OCI-LY3 (cell line): ENCODE measurements around the gene BIRC7.
A peak's percentile ranks its signal among the peaks of the same experiment; 100 is the strongest.

Experiments
- H2AFZ ChIP-seq: fragments of 200-600, 300-600 bp; shearing (Covaris generic); 2 replicates; pipeline ENCODE4 v1.6.0; 2014; ENCODE audit warnings: antibody characterized with exemption, low read depth, low read length
- H3K27ac ChIP-seq: fragments of 200-600, 300-600 bp; sonication (generic); 2 replicates; pipeline ENCODE4 v1.5.1; 2014; ENCODE audit warnings: mild to moderate bottlenecking, low read length, moderate library complexity, mixed read lengths
- H3K27me3 ChIP-seq: fragments of 200-600, 300-600 bp; sonication (generic); 2 replicates; pipeline ENCODE4 v1.6.1; 2014; ENCODE audit warnings: low read depth, low read length, mixed read lengths
- H3K36me3 ChIP-seq: fragments of 200-600, 300-600 bp; sonication (generic); replicated peaks from 2 replicates; pipeline ENCODE3; 2014; ENCODE audit warnings: low read depth, low read length, mixed read lengths
- H3K4me1 ChIP-seq: fragments of 300-600, 200-600 bp; sonication (generic); 2 replicates; pipeline ENCODE4 v1.6.1; 2014; ENCODE audit warnings: low read length, mixed read lengths
- H3K4me2 ChIP-seq: fragments of 200-600, 300-600 bp; sonication (generic); 2 replicates; pipeline ENCODE4 v1.6.1; 2014; ENCODE audit warnings: low read length, mixed read lengths
- H3K4me3 ChIP-seq: fragments of 300-600, 200-600 bp; sonication (generic); 2 replicates; pipeline ENCODE4 v1.5.1; 2014; ENCODE audit warnings: antibody characterized with exemption, mild to moderate bottlenecking, low read length, moderate library complexity
- H3K79me2 ChIP-seq: fragments of 300-600, 200-600 bp; shearing (Covaris generic); 2 replicates; pipeline ENCODE4 v1.6.1; 2014; ENCODE audit warnings: mild to moderate bottlenecking, low read length, mixed read lengths
- H3K9ac ChIP-seq: fragments of 300-600, 200-600 bp; shearing (Covaris generic); 2 replicates; pipeline ENCODE4 v1.6.0; 2014; ENCODE audit warnings: mild to moderate bottlenecking, low read length, moderate library complexity
- H3K9me3 ChIP-seq: fragments of 200-600, 300-600 bp; shearing (Covaris generic); 2 replicates; pipeline ENCODE4 v1.6.1; 2014; ENCODE audit warnings: low read length, mixed read lengths; ENCODE audit not compliant: insufficient read depth
- H4K20me1 ChIP-seq: fragments of 200-600, 300-600 bp; sonication (generic); 2 replicates; pipeline ENCODE4 v1.6.1; 2016; ENCODE audit warnings: low read length, mixed read lengths; ENCODE audit not compliant: insufficient read depth
- CTCF ChIP-seq: fragments of 200-600, 300-600 bp; sonication (generic); IDR thresholded peaks from 2 replicates; pipeline ENCODE4 v1.5.1; 2014; ENCODE audit warnings: antibody characterized with exemption, low read length, low read depth
- EZH2phosphoT487 ChIP-seq: fragments of 200-600 bp; shearing (Covaris generic); IDR thresholded peaks from 2 replicates; pipeline ENCODE4 v1.6.1; 2018; ENCODE audit warnings: antibody characterized with exemption, mixed run types, low read depth

BIRC7 gene

GRCh38 chr20:63235399-63235983, at the start of gene BIRC7:
TSS of gene BIRC7 (plus strand) at chr20:63235905. CDS start at chr20:63236097, 192 bp downstream.
- no peak within 1 kb of the TSS for H2AFZ ChIP-seq
- TF ChIP-seq EZH2phosphoT487 (no peak), CTCF (no peak)
- H3K4me2 ChIP-seq: peak within 1 kb of the TSS; percentile 17; the same call in 1 of the 2 replicates

GRCh38 chr20:63186084-63186483, 49.6 kb upstream of the BIRC7 start:
- no peaks in the 10 kb centered on the region for H4K20me1 ChIP-seq
- H3K27me3 ChIP-seq: no peaks in the 10 kb centered on the region
- no peaks in the 10 kb centered on the region for H3K9me3 ChIP-seq
- no peaks in the 10 kb centered on the region for H3K36me3 ChIP-seq
- H3K4me1 ChIP-seq: no peaks in the 10 kb centered on the region
- no peak overlapping the region for H3K9ac ChIP-seq
- TF ChIP-seq CTCF (no peak), EZH2phosphoT487 (no peak)
- H3K79me2 ChIP-seq: no peaks in the 10 kb centered on the region
- no peak overlapping the region for H3K27ac ChIP-seq
- no peak overlapping the region for H3K4me2 ChIP-seq
- no peak overlapping the region for H2AFZ ChIP-seq
- H3K4me3 ChIP-seq: no peak overlapping the region

More at GRCh38 chr20:63235399-63235983, at the start of gene BIRC7:
- Histone ChIP-seq H3K79me2 (no peaks in the 10 kb centered on the region), H3K9me3 (no peaks in the 10 kb centered on the region), H3K4me3 (no peak within 1 kb of the TSS), H3K9ac (no peak within 1 kb of the TSS), H4K20me1 (no peaks in the 10 kb centered on the region), H3K36me3 (no peaks in the 10 kb centered on the region), H3K4me1 (peaks cover 3% of the 10 kb centered on the region; the same call in 1 of the 2 replicates), H3K27me3 (peaks cover 24% of the 10 kb centered on the region), H3K27ac (no peak within 1 kb of the TSS)

- Histone ChIP-seq H3K4me3 (no peak overlapping the region), H4K20me1 (no peaks in the 10 kb centered on the region)
These were observed 49.0 kb upstream of the BIRC7 start for GRCh38 chr20:63186528-63187316.

More at GRCh38 chr20:63186528-63187316, 49.0 kb upstream of the BIRC7 start:
- no peak overlapping the region for H3K4me2 ChIP-seq
- H3K36me3 ChIP-seq: no peaks in the 10 kb centered on the region
- H3K9ac ChIP-seq: no peak overlapping the region
- H3K9me3 ChIP-seq: no peaks in the 10 kb centered on the region
- no peak for TF ChIP-seq EZH2phosphoT487
- TF ChIP-seq CTCF: no peak
- no peaks in the 10 kb centered on the region for H3K27me3 ChIP-seq
- no peak overlapping the region for H2AFZ ChIP-seq
- no peak overlapping the region for H3K27ac ChIP-seq
- no peaks in the 10 kb centered on the region for H3K79me2 ChIP-seq
- no peaks in the 10 kb centered on the region for H3K4me1 ChIP-seq
